Measurements from ENCODE around the gene ANGPTL8. TPM values are rescaled to one million over a fixed set of nuclear protein-coding genes. Genes with fewer than 3 reads are reported as not detected.

The ANGPTL8 gene
- total RNA-seq, 1 experiment from 2014 or later = not detected

DNA sequence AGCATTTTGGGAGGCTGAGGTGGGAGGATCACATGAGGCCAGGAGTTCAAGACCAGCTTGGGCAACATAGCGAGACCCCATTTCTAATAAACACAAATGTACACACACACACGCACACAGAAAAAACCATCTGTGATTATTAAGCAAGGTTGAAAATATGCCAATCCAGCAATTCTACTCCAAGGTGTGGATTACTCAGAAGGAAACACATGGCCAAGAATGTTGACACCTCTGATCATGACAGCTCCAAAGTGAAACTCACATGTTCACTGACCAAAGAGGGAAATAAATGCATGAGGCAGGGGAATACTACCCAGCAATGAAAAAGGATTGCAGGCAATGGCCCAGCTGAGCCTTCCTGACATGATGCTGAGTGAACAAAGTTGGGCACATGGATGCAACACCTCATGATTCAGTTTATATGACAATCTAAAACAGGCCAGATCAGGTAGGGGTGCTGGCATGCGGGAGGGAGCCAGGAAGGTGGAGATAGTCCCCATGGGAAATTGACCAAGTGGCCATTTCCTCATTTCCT lies 18.5 kb downstream of the ANGPTL8 start:
- no peaks in the 10 kb centered on the region for H3K9me3 ChIP-seq (ENCODE audit: control insufficient read depth, insufficient read depth, low read depth, low read length)
- intact Hi-C loops (cut with micrococcal nuclease; ENCODE audit: unreplicated experiment) = no loop called here
- ChIA-PET POLR2A (no interaction called here), CTCF (no interaction called here)
- TF ChIP-seq, protein P1, sequence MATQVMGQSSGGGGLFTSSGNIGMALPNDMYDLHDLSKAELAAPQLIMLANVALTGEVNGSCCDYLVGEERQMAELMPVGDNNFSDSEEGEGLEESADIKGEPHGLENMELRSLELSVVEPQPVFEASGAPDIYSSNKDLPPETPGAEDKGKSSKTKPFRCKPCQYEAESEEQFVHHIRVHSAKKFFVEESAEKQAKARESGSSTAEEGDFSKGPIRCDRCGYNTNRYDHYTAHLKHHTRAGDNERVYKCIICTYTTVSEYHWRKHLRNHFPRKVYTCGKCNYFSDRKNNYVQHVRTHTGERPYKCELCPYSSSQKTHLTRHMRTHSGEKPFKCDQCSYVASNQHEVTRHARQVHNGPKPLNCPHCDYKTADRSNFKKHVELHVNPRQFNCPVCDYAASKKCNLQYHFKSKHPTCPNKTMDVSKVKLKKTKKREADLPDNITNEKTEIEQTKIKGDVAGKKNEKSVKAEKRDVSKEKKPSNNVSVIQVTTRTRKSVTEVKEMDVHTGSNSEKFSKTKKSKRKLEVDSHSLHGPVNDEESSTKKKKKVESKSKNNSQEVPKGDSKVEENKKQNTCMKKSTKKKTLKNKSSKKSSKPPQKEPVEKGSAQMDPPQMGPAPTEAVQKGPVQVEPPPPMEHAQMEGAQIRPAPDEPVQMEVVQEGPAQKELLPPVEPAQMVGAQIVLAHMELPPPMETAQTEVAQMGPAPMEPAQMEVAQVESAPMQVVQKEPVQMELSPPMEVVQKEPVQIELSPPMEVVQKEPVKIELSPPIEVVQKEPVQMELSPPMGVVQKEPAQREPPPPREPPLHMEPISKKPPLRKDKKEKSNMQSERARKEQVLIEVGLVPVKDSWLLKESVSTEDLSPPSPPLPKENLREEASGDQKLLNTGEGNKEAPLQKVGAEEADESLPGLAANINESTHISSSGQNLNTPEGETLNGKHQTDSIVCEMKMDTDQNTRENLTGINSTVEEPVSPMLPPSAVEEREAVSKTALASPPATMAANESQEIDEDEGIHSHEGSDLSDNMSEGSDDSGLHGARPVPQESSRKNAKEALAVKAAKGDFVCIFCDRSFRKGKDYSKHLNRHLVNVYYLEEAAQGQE (IDR thresholded peaks at IDR 0.05; ENCODE audit: insufficient read depth in 1 of 2, low read depth in 2 of 2, low read length in 1 of 2) = no peak
- TF ChIP-seq TCF7L2 (IDR thresholded peaks at IDR 0.05; ENCODE audit: low read depth, low read length) (no peak), POLR2AphosphoS5 (IDR thresholded peaks at IDR 0.05; ENCODE audit: low read depth, low read length) (no peak), SIN3A (IDR thresholded peaks at IDR 0.05; ENCODE audit: borderline replicate concordance, insufficient read depth, low read depth, low read length) (no peak)
- TF ChIP-seq, protein P2, sequence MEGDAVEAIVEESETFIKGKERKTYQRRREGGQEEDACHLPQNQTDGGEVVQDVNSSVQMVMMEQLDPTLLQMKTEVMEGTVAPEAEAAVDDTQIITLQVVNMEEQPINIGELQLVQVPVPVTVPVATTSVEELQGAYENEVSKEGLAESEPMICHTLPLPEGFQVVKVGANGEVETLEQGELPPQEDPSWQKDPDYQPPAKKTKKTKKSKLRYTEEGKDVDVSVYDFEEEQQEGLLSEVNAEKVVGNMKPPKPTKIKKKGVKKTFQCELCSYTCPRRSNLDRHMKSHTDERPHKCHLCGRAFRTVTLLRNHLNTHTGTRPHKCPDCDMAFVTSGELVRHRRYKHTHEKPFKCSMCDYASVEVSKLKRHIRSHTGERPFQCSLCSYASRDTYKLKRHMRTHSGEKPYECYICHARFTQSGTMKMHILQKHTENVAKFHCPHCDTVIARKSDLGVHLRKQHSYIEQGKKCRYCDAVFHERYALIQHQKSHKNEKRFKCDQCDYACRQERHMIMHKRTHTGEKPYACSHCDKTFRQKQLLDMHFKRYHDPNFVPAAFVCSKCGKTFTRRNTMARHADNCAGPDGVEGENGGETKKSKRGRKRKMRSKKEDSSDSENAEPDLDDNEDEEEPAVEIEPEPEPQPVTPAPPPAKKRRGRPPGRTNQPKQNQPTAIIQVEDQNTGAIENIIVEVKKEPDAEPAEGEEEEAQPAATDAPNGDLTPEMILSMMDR (IDR thresholded peaks at IDR 0.05) = no peak
- ATAC-seq = no peak
- in situ Hi-C loops (cut with HindIII; ENCODE audit: low pct_unique_long_range_greater_than_20kb, low sequenced_read_pairs) = no loop called here
- no peaks in the 10 kb centered on the region; the same call in 1 of the 2 replicates for H3K36me3 ChIP-seq (ENCODE audit: control insufficient read depth, insufficient read depth, low read length)
- no peak overlapping the region for H3K27ac ChIP-seq (ENCODE audit: low read length)
- H3K27me3 ChIP-seq (ENCODE audit: control insufficient read depth, insufficient read depth, low read length) = no peaks in the 10 kb centered on the region
- no peak for DNase-seq (ENCODE audit: low read depth, low spot score)
- H3K4me3 ChIP-seq (ENCODE audit: low read depth in 2 of 2, low read length in 2 of 2) = no peak overlapping the region
- no TSS peak for BruUV-seq (replicated peaks)
- H3K4me1 ChIP-seq (ENCODE audit: control insufficient read depth, insufficient read depth, low read length) = no peaks in the 10 kb centered on the region; the same call in 1 of the 2 replicates

DNA sequence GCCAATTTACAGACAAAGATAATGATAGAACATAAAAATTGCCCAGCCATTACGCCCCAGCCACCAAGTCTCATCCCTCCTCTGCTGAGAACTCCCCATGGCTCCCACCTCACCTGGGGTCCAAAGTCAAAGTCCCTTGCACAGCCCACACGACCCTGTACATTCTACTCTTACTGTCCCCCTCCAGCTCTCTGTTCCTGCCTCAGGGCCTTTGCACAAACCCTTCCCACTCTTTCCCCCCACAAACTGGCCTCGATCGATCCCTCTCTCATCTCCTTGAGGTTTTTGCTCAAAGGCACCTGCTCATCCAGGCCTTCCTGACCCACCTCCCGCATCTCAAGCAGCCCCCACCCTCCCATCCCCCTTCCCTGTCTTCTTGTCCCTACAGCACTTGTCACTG lies 21.6 kb downstream of the ANGPTL8 start:
- no peaks in the 10 kb centered on the region; the same call in 1 of the 2 replicates for H3K4me1 ChIP-seq (ENCODE audit: control insufficient read depth, insufficient read depth, low read length)
- H3K27ac ChIP-seq (ENCODE audit: low read length) = no peak overlapping the region
- H3K9me3 ChIP-seq (ENCODE audit: control insufficient read depth, insufficient read depth, low read depth, low read length) = no peaks in the 10 kb centered on the region
- CTCF ChIA-PET = no interaction called here
- POLR2A ChIA-PET = no interaction called here
- DNase-seq (ENCODE audit: low read depth, low spot score) (no peak), ATAC-seq (no peak)
- no peaks in the 10 kb centered on the region; the same call in 1 of the 2 replicates for H3K36me3 ChIP-seq (ENCODE audit: control insufficient read depth, insufficient read depth, low read length)
- no peaks in the 10 kb centered on the region for H3K27me3 ChIP-seq (ENCODE audit: control insufficient read depth, insufficient read depth, low read length)
- in situ Hi-C loops (cut with HindIII; ENCODE audit: low pct_unique_long_range_greater_than_20kb, low sequenced_read_pairs) = no loop called here
- intact Hi-C loops (cut with micrococcal nuclease; ENCODE audit: unreplicated experiment) = no loop called here
- TF ChIP-seq POLR2AphosphoS5 (IDR thresholded peaks at IDR 0.05; ENCODE audit: low read depth, low read length) (no peak), SIN3A (IDR thresholded peaks at IDR 0.05; ENCODE audit: borderline replicate concordance, insufficient read depth, low read depth, low read length) (no peak), TCF7L2 (IDR thresholded peaks at IDR 0.05; ENCODE audit: low read depth, low read length) (no peak)
- TF ChIP-seq, protein P2 (IDR thresholded peaks at IDR 0.05) = no peak
- TF ChIP-seq, protein P1 (IDR thresholded peaks at IDR 0.05; ENCODE audit: insufficient read depth in 1 of 2, low read depth in 2 of 2, low read length in 1 of 2) = no peak
- no TSS peak for BruUV-seq (replicated peaks)
- H3K4me3 ChIP-seq (ENCODE audit: low read depth in 2 of 2, low read length in 2 of 2) = no peak overlapping the region

Data from Panc1 (cell line).